Body of pancreas (tissue), 4 donors: ENCODE results near the gene DAPK2. TPM values are rescaled to one million over a fixed set of nuclear protein-coding genes. Genes with fewer than 3 reads are reported as not detected.
"Not testable (repeated sequence)": the region's sequence is repeated elsewhere in the genome, so short reads cannot be mapped to it uniquely, and the experiment has no call there.

Source experiments
- ATAC-seq: fragments of 150-250 bp; one replicate; pipeline ENCODE4 v1.9.1; 2016
- DNase-seq, 4 donors: peaks; one replicate each; pipeline ENCODE4 v3.0.0-alpha.2; 2019
- H3K27ac ChIP-seq, 4 donors: fragments of 200-600 bp; sonication (generic); 1 replicate in 3 of 4; 2 replicates in 1 of 4; pipeline versions ENCODE4 v1.5.1 to v1.6.1; 2016 to 2019; ENCODE audit warnings: mild to moderate bottlenecking in 1 of 4, mixed read lengths in 1 of 4, moderate library complexity in 1 of 4
- H3K27me3 ChIP-seq, 2 donors: fragments of 200-600 bp; sonication (generic); one replicate each; pipeline ENCODE4 v1.6.0; 2016; ENCODE audit warnings: mild to moderate bottlenecking in 1 of 2
- H3K36me3 ChIP-seq, 2 donors: fragments of 200-600 bp; sonication (generic); replicated peaks in 1 of 2; 2 replicates each; pipeline ENCODE4 v1.5.1; 2016; ENCODE audit warnings: low read depth in 2 of 2; ENCODE audit not compliant: insufficient read depth in 1 of 2
- H3K4me1 ChIP-seq: fragments of 200-600 bp; sonication (generic); one replicate; pipeline ENCODE4 v1.6.0; 2016
- H3K4me3 ChIP-seq, 2 donors: fragments of 200-600 bp; sonication (generic); 1 replicate in 1 of 2; 2 replicates in 1 of 2; pipeline ENCODE4 v1.5.1; 2016 to 2019
- H3K9me3 ChIP-seq, 3 donors: fragments of 200-600 bp; sonication (generic); 1 replicate in 2 of 3; 2 replicates in 1 of 3; pipeline ENCODE4 v1.5.1; 2016
- CTCF ChIP-seq, 7 experiments: fragments of 450-650 bp in 4 of 7; fragments of 200-600 bp in 3 of 7; sonication (generic) in 3 of 7; IDR thresholded peaks; one replicate each; pipeline ENCODE4 v1.5.1; 2016 to 2019; ENCODE audit warnings: antibody characterized with exemption in 7 of 7
- POLR2A ChIP-seq, 3 donors: fragments of 450-650 bp; IDR thresholded peaks; one replicate each; pipeline ENCODE4 v1.6.1; 2016; ENCODE audit warnings: antibody characterized with exemption in 3 of 3, mild to moderate bottlenecking in 2 of 3
- WGBS, 2 donors: methylation state at CpG; one replicate each; pipeline ENCODE4 v1.1.5; 2017; 5-methylcytosine and 5-hydroxymethylcytosine counted together
- intact Hi-C: fragments of 100-400 bp; cut with DNase I; formaldehyde crosslinking; loops from one replicate; pipeline ENCODE4 v1.15.1; 2023
- total RNA-seq, 2 donors: library from RNA; depleted of rRNA; stranded (reverse); fragments of >200 nt; gene quantifications; one replicate each; pipeline ENCODE4 v1.1.0, GENCODE V29; 2016

Gene DAPK2
- total RNA-seq, 2 donors from 2014 or later, result 2.9 to 5.9 TPM

- 73 to 85% methylated on average over 5 of the region's 5 CpGs for WGBS, 2 donors
- intact Hi-C loops, result no loop called here
Measured at GRCh38 chr15:64058279-64058678, 12.0 kb upstream of the DAPK2 start.

GRCh38 chr15:64053674-64054073 is 7.4 kb upstream of the DAPK2 start:
- 81% methylated on average over 12 of the region's 12 CpGs for WGBS, 2 donors
- DNase-seq, intact Hi-C loops, H3K27me3 ChIP-seq, H3K4me3 ChIP-seq, ATAC-seq, H3K36me3 ChIP-seq, H3K4me1 ChIP-seq, H3K9me3 ChIP-seq, H3K27ac ChIP-seq: not testable (repeated sequence)

More at GRCh38 chr15:64058279-64058678, 12.0 kb upstream of the DAPK2 start:
- Histone ChIP-seq H3K4me1 (no peaks in the 10 kb centered on the region), H3K4me3 (no peak overlapping the region), H3K9me3 (no peaks in the 10 kb centered on the region), H3K27me3 (no peaks in the 10 kb centered on the region), H3K36me3 (no peaks in the 10 kb centered on the region), H3K27ac (no peak overlapping the region)
- no peak for DNase-seq
- no peak for ATAC-seq
- TF ChIP-seq CTCF (IDR thresholded peaks at IDR 0.05) (no peak), POLR2A (IDR thresholded peaks at IDR 0.05) (no peak)

GRCh38 chr15:64052925-64053491 is 6.7 kb upstream of the DAPK2 start:
- 79 to 90% methylated on average over 5 of the region's 5 CpGs for WGBS, 2 donors
- no peaks in the 10 kb centered on the region for H3K9me3 ChIP-seq
- peaks cover 6% of the 10 kb centered on the region for H3K4me1 ChIP-seq
- H3K36me3 ChIP-seq, result no peaks in the 10 kb centered on the region
- ATAC-seq (no peak), DNase-seq (no peak)
- intact Hi-C loops, result no loop called here
- no peak overlapping the region for H3K27ac ChIP-seq
- TF ChIP-seq POLR2A (IDR thresholded peaks at IDR 0.05), result no peak
- TF ChIP-seq CTCF (IDR thresholded peaks at IDR 0.05), result no peak
- H3K4me3 ChIP-seq, result no peak overlapping the region
- no peaks in the 10 kb centered on the region for H3K27me3 ChIP-seq

- Histone ChIP-seq H3K4me3 (no peak overlapping the region), H3K27ac (no peak overlapping the region), H3K9me3 (no peaks in the 10 kb centered on the region), H3K27me3 (no peaks in the 10 kb centered on the region), H3K4me1 (peaks cover 13% of the 10 kb centered on the region), H3K36me3 (no peaks in the 10 kb centered on the region)
- no peak for ATAC-seq
- WGBS, 2 donors, result 78 to 96% methylated on average over 3 to 6 of the region's 6 CpGs
- no peak for DNase-seq
- intact Hi-C loops, result no loop called here
- TF ChIP-seq CTCF (IDR thresholded peaks at IDR 0.05) (no peak), POLR2A (IDR thresholded peaks at IDR 0.05) (no peak)
Measured at GRCh38 chr15:64051407-64052259, 5.3 kb upstream of the DAPK2 start.

GRCh38 chr15:64051093-64051402 is 4.8 kb upstream of the DAPK2 start:
- Histone ChIP-seq H3K4me3 (no peak overlapping the region), H3K9me3 (no peaks in the 10 kb centered on the region), H3K27me3 (no peaks in the 10 kb centered on the region), H3K27ac (no peak overlapping the region), H3K4me1 (peaks cover 15% of the 10 kb centered on the region), H3K36me3 (no peaks in the 10 kb centered on the region)
- DNase-seq (no peak), ATAC-seq (no peak)
- TF ChIP-seq CTCF (IDR thresholded peaks at IDR 0.05), result no peak
- TF ChIP-seq POLR2A (IDR thresholded peaks at IDR 0.05), result no peak
- WGBS, 2 donors, result 87 to 89% methylated on average over 2 of the region's 2 CpGs
- intact Hi-C loops, result no loop called here
